GM12873 (cell line): ENCODE results near the gene TBX5.

Experiments
- CTCF ChIP-seq: IDR thresholded peaks from 2 replicates; pipeline ENCODE4 v1.5.1; 2012; ENCODE audit warnings: low read depth, mild to moderate bottlenecking, moderate library complexity, low read length, control low read depth; ENCODE audit not compliant: insufficient read depth; ENCODE audit errors: missing control alignments

Gene TBX5

DNA sequence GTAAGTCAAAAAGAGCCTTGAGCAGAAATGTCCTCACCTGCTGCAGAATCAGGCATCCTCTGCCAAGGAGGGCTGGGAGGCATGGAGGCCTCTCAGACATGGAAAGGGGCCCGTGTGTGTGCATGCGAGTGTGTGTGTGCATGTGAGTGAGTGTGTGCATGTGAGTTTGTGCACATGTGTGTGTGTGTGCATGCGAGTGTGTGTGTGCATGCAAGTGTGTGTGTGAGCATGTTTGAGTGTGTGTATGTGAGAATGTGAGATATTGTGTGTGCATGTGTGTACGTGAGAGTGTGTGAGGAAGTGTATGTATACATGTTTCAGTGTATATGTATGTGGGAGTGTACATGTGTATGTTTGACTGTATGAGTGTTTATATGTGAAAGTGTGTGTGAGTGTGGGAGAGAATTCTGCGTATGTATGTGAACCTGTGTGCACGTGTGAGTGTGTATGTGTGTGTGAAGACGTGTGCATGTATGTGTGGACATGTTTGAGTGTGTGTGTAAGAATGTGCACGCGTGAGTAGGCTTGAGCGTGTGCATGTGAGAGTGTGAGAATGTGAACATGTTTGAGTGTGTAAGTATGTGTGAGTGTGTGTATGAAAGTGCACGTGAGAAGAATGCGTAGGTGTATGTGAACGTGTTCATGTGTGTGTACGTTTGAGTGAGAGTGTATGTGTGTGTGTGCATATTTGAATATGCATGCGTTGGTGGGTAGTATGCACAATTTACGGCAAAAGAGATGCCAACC, 90.8 kb downstream of the TBX5 start:
- TF ChIP-seq CTCF = no peak

GRCh38 chr12:114314403-114314802, 91.5 kb downstream of the TBX5 start:
- TF ChIP-seq CTCF = no peak

DNA sequence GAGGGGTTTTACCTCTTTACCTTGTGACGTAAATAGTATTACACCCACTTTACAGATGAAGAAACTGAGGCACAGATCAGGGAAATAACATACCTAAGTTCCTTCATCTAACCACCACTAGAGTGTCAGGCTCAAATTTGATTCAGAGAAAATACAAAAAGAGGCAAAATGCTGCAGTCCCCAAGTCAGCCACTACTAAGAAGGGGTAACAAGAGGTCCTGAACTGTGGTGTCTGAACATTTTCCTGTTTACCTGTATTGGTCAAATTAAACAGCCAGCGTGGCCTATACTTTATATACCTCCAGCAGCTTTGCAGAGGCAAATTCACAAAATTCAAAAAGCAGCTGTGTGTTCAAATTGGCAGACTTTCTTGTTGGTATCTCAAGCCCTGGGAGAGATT, 92.0 kb downstream of the TBX5 start:
- TF ChIP-seq CTCF = no peak

DNA sequence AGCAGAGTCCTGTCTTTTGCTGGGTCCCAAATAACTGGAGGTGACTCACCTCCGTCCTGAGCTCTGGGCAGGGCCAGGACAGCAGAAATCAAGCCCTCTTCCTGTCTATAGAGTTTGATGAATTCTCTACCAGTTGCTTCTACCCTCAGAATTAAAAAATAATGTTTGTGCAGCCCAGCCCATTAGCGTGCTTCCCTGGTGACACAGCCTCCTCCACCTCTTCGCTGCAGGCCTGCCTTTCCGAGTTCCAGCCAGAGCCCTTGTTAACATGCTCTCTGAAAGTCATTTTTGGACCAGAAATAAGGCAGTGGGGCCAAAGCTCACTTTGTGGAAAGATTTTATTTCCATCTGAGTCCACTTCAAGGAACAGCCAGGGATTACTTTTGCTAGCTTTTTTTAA, 94.0 kb downstream of the TBX5 start:
- no peak for TF ChIP-seq CTCF

GRCh38 chr12:114306646-114307045, 99.3 kb downstream of the TBX5 start:
- TF ChIP-seq CTCF = no peak

GRCh38 chr12:114305446-114305845, 100.5 kb downstream of the TBX5 start:
- no peak for TF ChIP-seq CTCF
